H9 (cell line): ENCODE results near the gene PHTF1. TPM values are rescaled to one million over a fixed set of nuclear protein-coding genes. Genes with fewer than 3 reads are reported as not detected.

ENCODE experiments used
- DNase-seq: peaks from one replicate; pipeline ENCODE4 v3.0.0-alpha.2; 2017
- H2AFZ ChIP-seq: one replicate; pipeline ENCODE4 v1.6.1; 2013; ENCODE audit warnings: mild to moderate bottlenecking, low read length, control low read depth, moderate library complexity
- H2AK5ac ChIP-seq: 2 replicates; pipeline ENCODE4 v1.6.1; 2013; ENCODE audit warnings: low read length, control low read depth, mixed read lengths; ENCODE audit not compliant: insufficient read length
- H2BK120ac ChIP-seq: one replicate; pipeline ENCODE4 v1.6.1; 2013; ENCODE audit warnings: low read depth, mild to moderate bottlenecking, low read length, control low read depth, inconsistent platforms; ENCODE audit not compliant: poor library complexity, severe bottlenecking
- H2BK12ac ChIP-seq: 2 replicates; pipeline ENCODE4 v1.6.1; 2013; ENCODE audit warnings: low read length, control low read depth, mixed read lengths, low read depth; ENCODE audit not compliant: insufficient read length
- H2BK15ac ChIP-seq: 2 replicates; pipeline ENCODE4 v1.6.1; 2013; ENCODE audit warnings: low read depth, low read length, control low read depth
- H2BK20ac ChIP-seq: one replicate; pipeline ENCODE4 v1.6.1; 2013; ENCODE audit warnings: low read depth, mild to moderate bottlenecking, low read length, control low read depth, inconsistent platforms; ENCODE audit not compliant: poor library complexity, severe bottlenecking
- H2BK5ac ChIP-seq: 2 replicates; pipeline ENCODE4 v1.6.1; 2013; ENCODE audit warnings: low read length, control low read depth, mixed read lengths; ENCODE audit not compliant: insufficient read length
- H3K14ac ChIP-seq: 2 replicates; pipeline ENCODE4 v1.6.1; 2013; ENCODE audit warnings: low read length, control low read depth; ENCODE audit not compliant: insufficient read depth
- H3K18ac ChIP-seq: 2 replicates; pipeline ENCODE4 v1.6.1; 2013; ENCODE audit warnings: low read depth, mild to moderate bottlenecking, mixed read lengths, low read length, control low read depth; ENCODE audit not compliant: insufficient read length
- H3K23ac ChIP-seq: 2 replicates; pipeline ENCODE4 v1.6.1; 2013; ENCODE audit warnings: low read length, control low read depth, mixed read lengths, low read depth; ENCODE audit not compliant: insufficient read length
- H3K23me2 ChIP-seq: 2 replicates; pipeline ENCODE4 v1.6.1; 2013; ENCODE audit warnings: low read depth, mild to moderate bottlenecking, mixed read lengths, low read length, control low read depth; ENCODE audit not compliant: insufficient read length, poor library complexity, severe bottlenecking
- H3K27ac ChIP-seq: 2 replicates; pipeline ENCODE4 v1.5.1; 2013; ENCODE audit warnings: low read length, control low read depth, mixed read lengths, low read depth; ENCODE audit not compliant: insufficient read length
- H3K27me3 ChIP-seq: 2 replicates; pipeline ENCODE4 v1.6.1; 2013; ENCODE audit warnings: low read length, control low read depth, inconsistent platforms; ENCODE audit not compliant: insufficient read depth
- H3K4ac ChIP-seq: 2 replicates; pipeline ENCODE4 v1.6.1; 2013; ENCODE audit warnings: low read depth, mild to moderate bottlenecking, control low read depth, inconsistent platforms, low read length, moderate library complexity
- H3K4me1 ChIP-seq: 2 replicates; pipeline ENCODE4 v1.6.1; 2013; ENCODE audit warnings: low read length, control low read depth, inconsistent platforms; ENCODE audit not compliant: insufficient read depth
- H3K4me2 ChIP-seq: 2 replicates; pipeline ENCODE4 v1.6.1; 2013; ENCODE audit warnings: low read length, control low read depth, mixed read lengths; ENCODE audit not compliant: insufficient read length, insufficient read depth
- H3K56ac ChIP-seq: 2 replicates; pipeline ENCODE4 v1.6.1; 2013; ENCODE audit warnings: low read depth, mild to moderate bottlenecking, mixed read lengths, low read length, control low read depth; ENCODE audit not compliant: insufficient read length
- H3K79me1 ChIP-seq: 2 replicates; pipeline ENCODE4 v1.6.1; 2013; ENCODE audit warnings: low read depth, mild to moderate bottlenecking, moderate library complexity, low read length, control low read depth, inconsistent platforms; ENCODE audit not compliant: insufficient read depth, poor library complexity, severe bottlenecking
- H3K79me2 ChIP-seq: 2 replicates; pipeline ENCODE4 v1.6.1; 2013; ENCODE audit warnings: low read length, control low read depth, inconsistent platforms; ENCODE audit not compliant: insufficient read depth
- H3K9ac ChIP-seq: 2 replicates; pipeline ENCODE4 v1.6.1; 2013; ENCODE audit warnings: low read length, control low read depth, mixed read lengths; ENCODE audit not compliant: insufficient read length; ENCODE audit errors: extremely low read depth
- H3K9me3 ChIP-seq: one replicate; pipeline ENCODE4 v1.6.1; 2013; ENCODE audit warnings: low read depth, low read length, inconsistent platforms; ENCODE audit not compliant: control insufficient read depth
- H3T11ph ChIP-seq: one replicate; pipeline ENCODE4 v1.6.1; 2013; ENCODE audit warnings: mild to moderate bottlenecking, low read length, control low read depth, inconsistent platforms
- H4K20me1 ChIP-seq: one replicate; pipeline ENCODE4 v1.6.1; 2013; ENCODE audit not compliant: control insufficient read depth, insufficient read length, insufficient read depth
- H4K5ac ChIP-seq: 2 replicates; pipeline ENCODE4 v1.6.1; 2013; ENCODE audit warnings: low read depth, mild to moderate bottlenecking, mixed read lengths, low read length, control low read depth; ENCODE audit not compliant: insufficient read length
- H4K8ac ChIP-seq: replicated peaks from 2 replicates; pipeline ENCODE4 v1.6.1; 2013; ENCODE audit warnings: low read length, control low read depth, mixed read lengths, low read depth; ENCODE audit not compliant: insufficient read length
- H4K91ac ChIP-seq: 2 replicates; pipeline ENCODE4 v1.6.1; 2013; ENCODE audit warnings: low read depth, mild to moderate bottlenecking, moderate library complexity, mixed read lengths, low read length, control low read depth; ENCODE audit not compliant: insufficient read length
- H3K27ac Mint-ChIP-seq, 3 experiments: 2 replicates in 2 of 3; 3 replicates in 1 of 3; pipeline ENCODE4 v1.8.0; 2020 to 2021; ENCODE audit warnings: mixed read lengths in 3 of 3, mild to moderate bottlenecking in 1 of 3, moderate library complexity in 1 of 3
- H3K27me3 Mint-ChIP-seq: 2 replicates; pipeline ENCODE4 v1.8.0; 2021; ENCODE audit warnings: low read depth, mild to moderate bottlenecking, moderate library complexity, mixed read lengths
- H3K36me3 Mint-ChIP-seq, 3 experiments: 2 replicates in 2 of 3; 3 replicates in 1 of 3; pipeline ENCODE4 v1.8.0; 2020 to 2021; ENCODE audit warnings: low read depth in 3 of 3, mixed read lengths in 3 of 3; ENCODE audit not compliant: insufficient read depth in 1 of 3
- H3K4me1 Mint-ChIP-seq, 2 experiments: 2 replicates each; pipeline ENCODE4 v1.8.0; 2020; ENCODE audit warnings: mixed read lengths in 2 of 2
- H3K4me3 Mint-ChIP-seq, 2 experiments: 2 replicates in 1 of 2; 3 replicates in 1 of 2; pipeline ENCODE4 v1.8.0; 2020 to 2021; ENCODE audit warnings: mild to moderate bottlenecking in 2 of 2, mixed read lengths in 2 of 2, moderate library complexity in 1 of 2
- H3K9me3 Mint-ChIP-seq, 2 experiments: 2 replicates in 1 of 2; 3 replicates in 1 of 2; pipeline ENCODE4 v1.8.0; 2020; ENCODE audit warnings: mild to moderate bottlenecking in 2 of 2, mixed read lengths in 2 of 2, moderate library complexity in 1 of 2
- WGBS: extraction: QIAGEN DNeasy Blood & Tissue Kit; methylation state at CpG from one replicate; pipeline ENCODE4 v1.1.7; 2013; ENCODE audit warnings: missing lambda C conversion rate, low lambda C conversion rate, mixed read lengths; ENCODE audit not compliant: insufficient read length; ENCODE audit errors: extremely low coverage; 5-methylcytosine and 5-hydroxymethylcytosine counted together
- total RNA-seq: library from RNA; stranded (reverse); gene quantifications from 2 replicates; pipeline ENCODE4 v1.2.1, GENCODE V29; 2021
- TF ChIP-seq, protein P1 (sequence below): fragments of 200-600 bp; sonication (generic); conservative IDR thresholded peaks from 3 replicates; pipeline ENCODE4 v1.8.0; 2021; ENCODE audit warnings: antibody characterized with exemption, mild to moderate bottlenecking

The PHTF1 gene
- total RNA-seq, 1 experiment from 2014 or later, result 28.4 TPM

DNA sequence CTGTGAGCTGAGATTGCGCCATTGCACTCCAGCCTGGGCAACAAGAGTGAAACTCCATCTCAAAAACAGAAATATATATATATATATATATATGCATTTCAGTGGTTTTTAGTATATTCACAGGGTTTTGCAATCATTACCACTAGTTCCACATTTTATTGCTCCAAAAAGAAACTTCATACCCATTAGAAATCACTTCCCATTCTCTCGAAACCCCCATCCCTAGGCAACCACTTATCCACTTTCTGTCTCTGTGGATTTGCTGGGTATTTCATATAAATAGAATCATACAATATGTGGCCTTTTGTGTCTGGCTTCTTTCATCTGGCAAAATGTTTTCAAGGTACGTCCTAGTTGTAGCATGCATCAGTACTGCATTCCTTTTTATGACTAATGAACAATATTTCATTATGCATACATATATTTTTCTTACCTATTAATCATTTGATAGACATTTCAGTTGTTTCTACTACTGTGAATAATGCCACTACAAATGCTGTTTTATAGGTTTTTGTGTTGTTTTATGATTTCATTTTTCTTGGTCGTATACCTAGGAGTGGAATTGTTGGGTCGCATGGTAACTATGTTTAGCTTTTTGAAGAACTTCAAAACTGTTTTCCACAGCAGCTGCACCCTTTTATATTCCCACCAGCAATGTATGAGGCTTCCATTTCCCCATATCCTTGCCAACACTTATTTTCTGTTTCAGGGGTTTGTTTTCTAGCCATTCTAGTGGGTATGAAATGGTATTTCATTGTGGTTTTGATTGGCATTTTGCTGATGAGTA, 95.9 kb downstream of the PHTF1 start:
- H2BK120ac ChIP-seq, result no peak overlapping the region
- TF ChIP-seq, protein P1, sequence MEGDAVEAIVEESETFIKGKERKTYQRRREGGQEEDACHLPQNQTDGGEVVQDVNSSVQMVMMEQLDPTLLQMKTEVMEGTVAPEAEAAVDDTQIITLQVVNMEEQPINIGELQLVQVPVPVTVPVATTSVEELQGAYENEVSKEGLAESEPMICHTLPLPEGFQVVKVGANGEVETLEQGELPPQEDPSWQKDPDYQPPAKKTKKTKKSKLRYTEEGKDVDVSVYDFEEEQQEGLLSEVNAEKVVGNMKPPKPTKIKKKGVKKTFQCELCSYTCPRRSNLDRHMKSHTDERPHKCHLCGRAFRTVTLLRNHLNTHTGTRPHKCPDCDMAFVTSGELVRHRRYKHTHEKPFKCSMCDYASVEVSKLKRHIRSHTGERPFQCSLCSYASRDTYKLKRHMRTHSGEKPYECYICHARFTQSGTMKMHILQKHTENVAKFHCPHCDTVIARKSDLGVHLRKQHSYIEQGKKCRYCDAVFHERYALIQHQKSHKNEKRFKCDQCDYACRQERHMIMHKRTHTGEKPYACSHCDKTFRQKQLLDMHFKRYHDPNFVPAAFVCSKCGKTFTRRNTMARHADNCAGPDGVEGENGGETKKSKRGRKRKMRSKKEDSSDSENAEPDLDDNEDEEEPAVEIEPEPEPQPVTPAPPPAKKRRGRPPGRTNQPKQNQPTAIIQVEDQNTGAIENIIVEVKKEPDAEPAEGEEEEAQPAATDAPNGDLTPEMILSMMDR, result no peak
- no peaks in the 10 kb centered on the region for H3K9me3 ChIP-seq
- no peaks in the 10 kb centered on the region for H4K20me1 ChIP-seq
- H3K27ac ChIP-seq, result no peak overlapping the region
- H3K4ac ChIP-seq, result no peak overlapping the region
- Mint-ChIP-seq H3K27ac (no peak overlapping the region), H3K27me3 (no peaks in the 10 kb centered on the region), H3K36me3 (peaks cover 0 to 4% (median 0%) of the 10 kb centered on the region in 3 experiments; a peak in 2 of 7 replicates), H3K4me1 (no peaks in the 10 kb centered on the region), H3K4me3 (no peak overlapping the region), H3K9me3 (no peaks in the 10 kb centered on the region)
- no peaks in the 10 kb centered on the region for H3K79me1 ChIP-seq
- no peak overlapping the region for H3K56ac ChIP-seq
- no peak overlapping the region for H3K18ac ChIP-seq
- no peak overlapping the region for H2AFZ ChIP-seq
- no peak overlapping the region for H3K4me2 ChIP-seq
- no peak overlapping the region for H2AK5ac ChIP-seq
- no CpG with 5 or more reads among the region's 5 CpGs for WGBS
- H3K27me3 ChIP-seq, result no peaks in the 10 kb centered on the region
- H2BK20ac ChIP-seq, result no peak overlapping the region
- no peak overlapping the region for H3T11ph ChIP-seq
- no peak overlapping the region for H2BK5ac ChIP-seq
- no peaks in the 10 kb centered on the region for H3K79me2 ChIP-seq
- no peak overlapping the region for H4K8ac ChIP-seq
- no peak overlapping the region for H2BK12ac ChIP-seq
- no peak overlapping the region for H3K14ac ChIP-seq
- H4K91ac ChIP-seq, result no peak overlapping the region
- H4K5ac ChIP-seq, result no peak overlapping the region
- H3K4me1 ChIP-seq, result no peaks in the 10 kb centered on the region
- H3K9ac ChIP-seq, result no peak overlapping the region
- H3K23ac ChIP-seq, result no peak overlapping the region
- no peak overlapping the region for H2BK15ac ChIP-seq
- no peak for DNase-seq
- no peaks in the 10 kb centered on the region for H3K23me2 ChIP-seq
